Lung (tissue), 12 donors: ENCODE measurements around the gene PRKCQ. TPM values are rescaled to one million over a fixed set of nuclear protein-coding genes. Genes with fewer than 3 reads are reported as not detected.
"Not testable (repeated sequence)": the region's sequence is repeated elsewhere in the genome, so short reads cannot be mapped to it uniquely, and the experiment has no call there.

ENCODE experiments used
- ATAC-seq: fragments of 200-7000 bp; cut with Tn5 transposase; one replicate; pipeline ENCODE4 v1.9.1; 2020; ENCODE audit warnings: moderate number of reproducible peaks; ENCODE audit not compliant: insufficient read depth, low FRiP score
- DNase-seq, 3 donors: peaks; one replicate each; pipeline ENCODE4 v3.0.0-alpha.2; 2013 to 2017
- H3K27ac ChIP-seq, 2 donors: one replicate each; pipeline ENCODE4 v1.5.1; 2013; ENCODE audit warnings: mild to moderate bottlenecking in 2 of 2, moderate library complexity in 2 of 2, control low read depth in 1 of 2, inconsistent platforms in 1 of 2, low read depth in 1 of 2, low read length in 1 of 2
- H3K27me3 ChIP-seq, 3 donors: one replicate each; pipeline ENCODE4 v1.5.1; 2013; ENCODE audit warnings: low read length in 2 of 3; ENCODE audit not compliant: control insufficient read depth in 3 of 3, insufficient read depth in 3 of 3
- H3K36me3 ChIP-seq, 4 donors: one replicate each; pipeline ENCODE4 v1.5.1; 2013; ENCODE audit warnings: low read length in 4 of 4, mild to moderate bottlenecking in 1 of 4, moderate library complexity in 1 of 4; ENCODE audit not compliant: control insufficient read depth in 4 of 4, insufficient read depth in 4 of 4
- H3K4me1 ChIP-seq, 5 donors: one replicate each; pipeline ENCODE4 v1.5.1; 2013; ENCODE audit warnings: low read length in 5 of 5, mild to moderate bottlenecking in 2 of 5, moderate library complexity in 1 of 5; ENCODE audit not compliant: control insufficient read depth in 5 of 5, insufficient read depth in 5 of 5
- H3K4me3 ChIP-seq: one replicate; pipeline ENCODE4 v1.5.1; 2013; ENCODE audit warnings: mild to moderate bottlenecking, control low read depth, moderate library complexity
- H3K9ac ChIP-seq, 2 donors: one replicate each; pipeline ENCODE4 v1.5.1; 2013; ENCODE audit warnings: low read length in 2 of 2, control low read depth in 1 of 2; ENCODE audit not compliant: insufficient read depth in 1 of 2
- H3K9me3 ChIP-seq, 4 donors: one replicate each; pipeline ENCODE4 v1.5.1; 2013; ENCODE audit warnings: low read length in 3 of 4, mild to moderate bottlenecking in 1 of 4, moderate library complexity in 1 of 4; ENCODE audit not compliant: control insufficient read depth in 4 of 4, insufficient read depth in 3 of 4
- CTCF ChIP-seq: IDR thresholded peaks from 2 replicates; pipeline ENCODE4 v1.5.1; 2012; ENCODE audit warnings: mild to moderate bottlenecking; ENCODE audit errors: control extremely low read depth, extremely low read depth
- WGBS, 2 donors: extraction: QIAGEN DNeasy Blood & Tissue Kit; methylation state at CpG; one replicate each; pipeline ENCODE4 v1.1.7; 2013; 5-methylcytosine and 5-hydroxymethylcytosine counted together
- polyA plus RNA-seq, 2 donors: library from polyadenylated mRNA; stranded (reverse); fragments of 200-250 nt; gene quantifications; one replicate each; pipeline ENCODE4 v1.2.1, GENCODE V29; 2013
- total RNA-seq, 2 donors: library from RNA; depleted of rRNA in 1 of 2; stranded (reverse); fragments of >200 nt in 1 of 2; gene quantifications; one replicate each; pipeline ENCODE4 v1.2.1, GENCODE V29; 2014 to 2021
- donor health status: control.
- donor health status: control.
- donor health status: Bipolar disorder and iron deficiency.
- donor health status: healthy.
- donor health status: DM: yes; HTN: yes; CAD: no.

PRKCQ gene
- total and polyA plus RNA-seq, 4 donors: 2.8 to 9.1 (median 7.2) TPM

- Histone ChIP-seq H3K4me3 (no peak overlapping the region), H3K9me3 (no peaks in the 10 kb centered on the region), H3K27ac (no peak overlapping the region), H3K4me1 (no peaks in the 10 kb centered on the region), H3K36me3 (no peaks in the 10 kb centered on the region), H3K9ac (no peak overlapping the region), H3K27me3 (no peaks in the 10 kb centered on the region)
- WGBS, 2 donors: 37 to 48% methylated on average over 3 of the region's 3 CpGs
- DNase-seq: no peak
- no peak for ATAC-seq
- TF ChIP-seq CTCF: no peak
Observed at GRCh38 chr10:6588082-6588481, 8.0 kb upstream of the PRKCQ start.

- H3K36me3 ChIP-seq: no peaks in the 10 kb centered on the region
- no peak overlapping the region for H3K27ac ChIP-seq
- 85 to 90% methylated on average over 4 of the region's 4 CpGs for WGBS, 2 donors
- H3K9ac ChIP-seq: no peak overlapping the region
- ATAC-seq: no peak
- no peak for DNase-seq
- no peak for TF ChIP-seq CTCF
- no peak overlapping the region for H3K4me3 ChIP-seq
- no peaks in the 10 kb centered on the region for H3K27me3 ChIP-seq
- H3K9me3 ChIP-seq: no peaks in the 10 kb centered on the region
- H3K4me1 ChIP-seq: no peaks in the 10 kb centered on the region
Observed at GRCh38 chr10:6586501-6586900, 6.4 kb upstream of the PRKCQ start.

- Histone ChIP-seq H3K27ac (no peak overlapping the region), H3K36me3 (no peaks in the 10 kb centered on the region), H3K9ac (no peak overlapping the region), H3K9me3 (no peaks in the 10 kb centered on the region), H3K27me3 (peaks cover 0 to 9% (median 6%) of the 10 kb centered on the region in 3 donors), H3K4me1 (peaks cover 0 to 6% (median 0%) of the 10 kb centered on the region in 5 donors), H3K4me3 (no peak overlapping the region)
- 68 to 75% methylated on average over 10 of the region's 10 CpGs for WGBS, 2 donors
- DNase-seq (no peak), ATAC-seq (no peak)
- no peak for TF ChIP-seq CTCF
Observed at GRCh38 chr10:6583447-6583846, 3.4 kb upstream of the PRKCQ start.

GRCh38 chr10:6582913-6583312 is 2.8 kb upstream of the PRKCQ start:
- DNase-seq, H3K27ac ChIP-seq, H3K4me3 ChIP-seq, ATAC-seq, H3K4me1 ChIP-seq, H3K9ac ChIP-seq, H3K36me3 ChIP-seq, H3K9me3 ChIP-seq: not testable (repeated sequence)
- WGBS, 2 donors: 96 to 97% methylated on average over 8 of the region's 8 CpGs
- peaks cover 0 to 13% (median 11%) of the 10 kb centered on the region in 3 donors for H3K27me3 ChIP-seq
